Measurements from ENCODE around the gene SPNS2.

DNA sequence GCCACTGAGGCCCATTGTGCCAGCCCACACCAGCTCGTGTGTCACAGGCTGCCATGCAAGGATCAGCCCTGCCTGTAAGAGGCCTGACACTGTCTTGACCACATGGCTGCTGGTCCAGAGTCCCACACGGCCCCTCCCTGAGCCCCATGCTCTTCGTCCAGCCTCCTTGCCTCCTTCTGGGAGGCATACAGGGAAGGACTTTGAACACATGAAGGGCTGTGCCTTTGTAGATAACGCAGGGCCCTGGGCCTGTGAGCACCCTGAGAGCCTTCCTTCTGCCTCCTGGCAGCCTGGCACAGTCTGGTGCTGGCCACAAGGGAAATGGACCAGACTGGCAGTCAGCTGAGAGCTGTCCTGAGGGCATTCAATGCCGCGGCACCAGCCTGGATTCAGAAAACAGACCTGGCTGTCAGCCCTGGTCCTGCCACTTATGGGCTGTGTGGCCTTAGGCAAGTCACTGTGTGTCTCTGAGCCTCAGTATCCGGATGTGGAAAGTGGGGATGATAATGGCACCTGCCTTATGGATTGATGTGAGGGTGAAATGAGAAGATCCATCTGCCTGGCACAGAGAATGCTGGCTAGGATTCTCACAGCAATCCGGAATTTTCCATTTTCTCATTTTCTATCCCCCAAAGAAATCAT is 19.2 kb upstream of the SPNS2 start:
- no peak for TF ChIP-seq EZH2phosphoT487 (IDR thresholded peaks at IDR 0.05; ENCODE audit: insufficient read depth, low read depth)
- TF ChIP-seq EZH2 (IDR thresholded peaks at IDR 0.05; ENCODE audit: insufficient read depth, poor library complexity, severe bottlenecking), result no peak

Data from GM23248 (cell line).